Mononuclear cell (primary cell): ENCODE data around the gene COL5A3. TPM values are rescaled to one million over a fixed set of nuclear protein-coding genes. Genes with fewer than 3 reads are reported as not detected.
"Not testable (repeated sequence)": the region's sequence is repeated elsewhere in the genome, so short reads cannot be mapped to it uniquely, and the experiment has no call there.

Experiments used
- H3K27me3 ChIP-seq: 2 replicates; pipeline ENCODE4 v1.6.0; 2011; ENCODE audit warnings: low read length, control low read depth; ENCODE audit not compliant: insufficient read depth
- H3K4me1 ChIP-seq: 2 replicates; pipeline ENCODE4 v1.5.1; 2011; ENCODE audit warnings: mild to moderate bottlenecking, low read length, control low read depth; ENCODE audit not compliant: insufficient read depth
- H3K4me3 ChIP-seq: 2 replicates; pipeline ENCODE4 v1.5.1; 2011; ENCODE audit warnings: mild to moderate bottlenecking, low read length, moderate library complexity
- H3K9me3 ChIP-seq: 2 replicates; pipeline ENCODE4 v1.5.1; 2011; ENCODE audit warnings: low read depth, mild to moderate bottlenecking, control low read depth, low read length
- total RNA-seq: library from RNA; depleted of rRNA; stranded (reverse); fragments of >200 nt; gene quantifications from one replicate; pipeline ENCODE4 v1.2.3, GENCODE V29; 2012

COL5A3 gene
- total RNA-seq, 1 donor, result 1.0 TPM

- Histone ChIP-seq H3K27me3 (peaks cover 10% of the 10 kb centered on the region), H3K4me3 (no peak overlapping the region), H3K4me1 (no peaks in the 10 kb centered on the region), H3K9me3 (no peaks in the 10 kb centered on the region)
Observed at GRCh38 chr19:9968820-9969687, 41.2 kb downstream of the COL5A3 start.

GRCh38 chr19:9967326-9967725 lies 43.0 kb downstream of the COL5A3 start:
- Histone ChIP-seq H3K4me3 (no peak overlapping the region), H3K27me3 (peaks cover 10% of the 10 kb centered on the region), H3K9me3 (no peaks in the 10 kb centered on the region), H3K4me1 (no peaks in the 10 kb centered on the region)

- H3K4me1 ChIP-seq, result no peaks in the 10 kb centered on the region
- no peak overlapping the region for H3K4me3 ChIP-seq
- no peaks in the 10 kb centered on the region for H3K9me3 ChIP-seq
- peaks cover 10% of the 10 kb centered on the region for H3K27me3 ChIP-seq
Observed at GRCh38 chr19:9966448-9966847, 43.9 kb downstream of the COL5A3 start.

GRCh38 chr19:9966024-9966423 lies 44.3 kb downstream of the COL5A3 start:
- Histone ChIP-seq H3K9me3 (no peaks in the 10 kb centered on the region), H3K4me3 (no peak overlapping the region), H3K4me1 (no peaks in the 10 kb centered on the region), H3K27me3 (peaks cover 10% of the 10 kb centered on the region)

GRCh38 chr19:9962623-9963290 lies 47.5 kb downstream of the COL5A3 start:
- peaks cover 10% of the 10 kb centered on the region for H3K27me3 ChIP-seq
- H3K4me3 ChIP-seq, result no peak overlapping the region
- no peaks in the 10 kb centered on the region for H3K4me1 ChIP-seq
- no peaks in the 10 kb centered on the region for H3K9me3 ChIP-seq

- Histone ChIP-seq H3K4me3 (no peak overlapping the region), H3K9me3 (no peaks in the 10 kb centered on the region), H3K4me1 (no peaks in the 10 kb centered on the region), H3K27me3 (peaks cover 5% of the 10 kb centered on the region)
Observed at GRCh38 chr19:9961103-9961502, 49.2 kb downstream of the COL5A3 start.

- Histone ChIP-seq H3K4me3 (no peak overlapping the region), H3K9me3 (no peaks in the 10 kb centered on the region), H3K4me1 (no peaks in the 10 kb centered on the region), H3K27me3 (no peaks in the 10 kb centered on the region)
Observed at GRCh38 chr19:9958379-9958821, 51.9 kb downstream of the COL5A3 start.

GRCh38 chr19:9956956-9957355 lies 53.3 kb downstream of the COL5A3 start:
- Histone ChIP-seq H3K4me1 (no peaks in the 10 kb centered on the region), H3K9me3 (no peaks in the 10 kb centered on the region), H3K4me3 (no peak overlapping the region), H3K27me3 (no peaks in the 10 kb centered on the region)

GRCh38 chr19:9953802-9954542 lies 56.3 kb downstream of the COL5A3 start:
- no peaks in the 10 kb centered on the region for H3K4me1 ChIP-seq
- no peaks in the 10 kb centered on the region for H3K9me3 ChIP-seq
- no peak overlapping the region for H3K4me3 ChIP-seq
- H3K27me3 ChIP-seq, result no peaks in the 10 kb centered on the region

- no peaks in the 10 kb centered on the region for H3K9me3 ChIP-seq
- no peaks in the 10 kb centered on the region for H3K27me3 ChIP-seq
- H3K4me3 ChIP-seq, result no peak overlapping the region
- no peaks in the 10 kb centered on the region for H3K4me1 ChIP-seq
Observed at GRCh38 chr19:9952276-9952675, 58.0 kb downstream of the COL5A3 start.

GRCh38 chr19:9947441-9947840 lies 62.9 kb downstream of the COL5A3 start:
- Histone ChIP-seq H3K9me3 (no peaks in the 10 kb centered on the region), H3K4me3 (no peak overlapping the region), H3K4me1 (no peaks in the 10 kb centered on the region), H3K27me3 (no peaks in the 10 kb centered on the region)

GRCh38 chr19:9946528-9947125 lies 63.7 kb downstream of the COL5A3 start:
- H3K9me3 ChIP-seq, H3K4me1 ChIP-seq, H3K27me3 ChIP-seq, H3K4me3 ChIP-seq: not testable (repeated sequence)

GRCh38 chr19:9945319-9945966 lies 64.9 kb downstream of the COL5A3 start:
- Histone ChIP-seq H3K9me3 (no peaks in the 10 kb centered on the region), H3K27me3 (no peaks in the 10 kb centered on the region), H3K4me1 (no peaks in the 10 kb centered on the region), H3K4me3 (no peak overlapping the region)

GRCh38 chr19:9943744-9944143 lies 66.6 kb downstream of the COL5A3 start:
- no peaks in the 10 kb centered on the region for H3K9me3 ChIP-seq
- H3K4me3 ChIP-seq, result no peak overlapping the region
- H3K4me1 ChIP-seq, result no peaks in the 10 kb centered on the region
- H3K27me3 ChIP-seq, result no peaks in the 10 kb centered on the region
